HG03565 (cell line): ENCODE results near the gene UNG.

Experiments
- ATAC-seq: cut with Tn5 transposase; IDR thresholded peaks from one replicate; pipeline ENCODE4 v1.9.1; 2021; ENCODE audit warnings: mild to moderate bottlenecking, moderate library complexity; ENCODE audit not compliant: unreplicated experiment

Gene UNG

GRCh38 chr12:109088818-109089217 lies 8.6 kb upstream of the UNG start:
- ATAC-seq, result no peak

- no peak for ATAC-seq
Measured at GRCh38 chr12:109089683-109090082, 7.7 kb upstream of the UNG start.

- no peak for ATAC-seq
Measured at GRCh38 chr12:109092497-109093021, 4.8 kb upstream of the UNG start.

GRCh38 chr12:109093022-109093918 lies 4.1 kb upstream of the UNG start, which contains the start of gene ALKBH2:
ALKBH2 (minus strand) TSS chr12:109093472; CDS start chr12:109092786, 686 bp downstream.
- ATAC-seq, result peak; percentile 57

GRCh38 chr12:109097140-109097434 lies 310 bp upstream of the UNG start:
- no peak for ATAC-seq

GRCh38 chr12:109098183-109098604 lies 797 bp downstream of the UNG start:
- peak; percentile 14 for ATAC-seq

GRCh38 chr12:109098651-109099050 lies 1.3 kb downstream of the UNG start:
- ATAC-seq, result no peak

GRCh38 chr12:109099431-109100020 lies 2.1 kb downstream of the UNG start:
- ATAC-seq, result no peak

GRCh38 chr12:109100741-109101140 lies 3.3 kb downstream of the UNG start:
- ATAC-seq, result no peak

GRCh38 chr12:109102491-109102890 lies 5.1 kb downstream of the UNG start:
- no peak for ATAC-seq

- no peak for ATAC-seq
Measured at GRCh38 chr12:109105176-109105575, 7.8 kb downstream of the UNG start.

GRCh38 chr12:109109746-109110350 lies 12.5 kb downstream of the UNG start:
- ATAC-seq, result no peak

GRCh38 chr12:109110988-109111495 lies 13.6 kb downstream of the UNG start:
- no peak for ATAC-seq

GRCh38 chr12:109112720-109113465 lies 15.5 kb downstream of the UNG start:
- ATAC-seq, result no peak

- ATAC-seq, result no peak
Measured at GRCh38 chr12:109113661-109114321, 16.4 kb downstream of the UNG start.

- ATAC-seq, result no peak
Measured at GRCh38 chr12:109114644-109115043, 17.2 kb downstream of the UNG start.

- ATAC-seq, result no peak
Measured at GRCh38 chr12:109115404-109115757, 18.0 kb downstream of the UNG start.

- ATAC-seq, result no peak
Measured at GRCh38 chr12:109115758-109116610, 18.6 kb downstream of the UNG start, which contains the start of gene ACACB. ACACB (plus strand) TSS chr12:109116587; CDS start chr12:109139406, 22,819 bp downstream.

- ATAC-seq, result no peak
Measured at GRCh38 chr12:109116611-109116949, 19.2 kb downstream of the UNG start.
